GM21381 (cell line): ENCODE results near the gene WBP2NL.
"Not testable (repeated sequence)": the region's sequence is repeated elsewhere in the genome, so short reads cannot be mapped to it uniquely, and the experiment has no call there.

Experiments
- ATAC-seq: cut with Tn5 transposase; IDR thresholded peaks from one replicate; pipeline ENCODE4 v1.9.1; 2021; ENCODE audit warnings: mild to moderate bottlenecking, moderate library complexity; ENCODE audit not compliant: unreplicated experiment

WBP2NL gene

DNA sequence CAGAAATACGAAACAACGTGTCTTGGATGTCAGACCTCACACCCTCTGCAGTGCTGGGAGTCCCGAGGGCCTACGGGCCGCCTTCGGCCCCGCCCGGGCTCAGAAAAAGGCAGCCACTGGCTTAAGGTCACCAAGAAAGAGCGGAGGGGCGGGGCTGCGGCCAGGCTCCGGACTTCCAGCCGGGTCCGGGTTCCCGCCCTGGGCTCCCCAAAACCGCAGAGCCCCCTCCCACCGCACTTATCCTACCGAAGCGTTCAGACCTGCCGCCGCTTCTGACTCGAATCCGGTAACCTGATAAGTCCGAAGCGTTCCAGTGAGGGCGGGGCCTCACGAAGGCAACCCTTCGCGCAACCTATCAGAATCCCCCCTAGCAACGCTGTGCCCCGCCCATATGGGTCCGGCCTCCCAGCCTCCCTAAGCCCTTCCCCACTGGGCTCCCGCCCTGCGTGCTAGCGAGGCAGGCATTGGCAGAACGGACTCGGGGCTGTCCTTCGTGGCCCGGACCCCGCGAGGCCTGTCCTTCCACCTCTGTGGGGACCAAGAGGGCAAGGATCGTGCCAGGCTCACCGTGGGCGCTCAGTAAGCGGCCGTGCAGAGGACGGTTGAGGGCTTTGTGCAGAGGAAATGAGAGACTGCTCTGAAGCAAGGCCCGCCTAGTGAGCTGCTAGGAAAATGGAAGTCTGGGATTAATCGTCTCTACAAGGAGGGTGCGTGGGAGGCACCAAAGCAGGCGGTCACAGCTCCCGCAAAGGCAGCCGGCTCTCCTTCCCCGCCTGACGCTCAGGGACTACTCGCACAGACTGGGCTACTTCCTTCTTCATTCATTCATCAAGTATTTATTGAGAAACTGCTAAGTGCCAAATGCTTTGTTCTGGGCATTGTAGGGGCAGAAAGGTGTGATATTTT, 72.2 kb downstream of the WBP2NL start, which contains the start of gene NAGA:
Gene NAGA (minus strand): TSS at position 296 of the 906 bp plus-strand sequence. CDS start 515 bp downstream, outside the sequence.
- peak; percentile 92 for ATAC-seq

DNA sequence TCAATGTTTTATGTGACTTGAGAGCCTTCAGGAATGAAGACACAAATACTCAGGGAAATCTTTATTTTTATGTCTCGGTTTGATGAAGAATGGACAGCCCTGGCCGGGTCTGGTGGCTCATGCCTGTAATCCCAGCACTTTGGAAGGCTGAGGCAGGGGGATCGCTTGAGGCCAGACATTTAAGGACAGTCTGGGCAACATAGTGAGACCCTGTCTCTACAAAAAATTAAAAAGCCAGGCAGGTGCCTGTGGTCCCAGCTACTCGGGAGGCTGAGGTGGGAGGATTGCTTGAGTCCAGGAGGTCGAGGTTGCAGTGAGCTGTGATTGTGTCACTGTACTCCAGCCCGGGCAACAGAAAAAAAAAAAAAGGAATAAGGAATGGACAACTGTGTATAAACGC, 72.9 kb downstream of the WBP2NL start:
- not testable (repeated sequence) for ATAC-seq

DNA sequence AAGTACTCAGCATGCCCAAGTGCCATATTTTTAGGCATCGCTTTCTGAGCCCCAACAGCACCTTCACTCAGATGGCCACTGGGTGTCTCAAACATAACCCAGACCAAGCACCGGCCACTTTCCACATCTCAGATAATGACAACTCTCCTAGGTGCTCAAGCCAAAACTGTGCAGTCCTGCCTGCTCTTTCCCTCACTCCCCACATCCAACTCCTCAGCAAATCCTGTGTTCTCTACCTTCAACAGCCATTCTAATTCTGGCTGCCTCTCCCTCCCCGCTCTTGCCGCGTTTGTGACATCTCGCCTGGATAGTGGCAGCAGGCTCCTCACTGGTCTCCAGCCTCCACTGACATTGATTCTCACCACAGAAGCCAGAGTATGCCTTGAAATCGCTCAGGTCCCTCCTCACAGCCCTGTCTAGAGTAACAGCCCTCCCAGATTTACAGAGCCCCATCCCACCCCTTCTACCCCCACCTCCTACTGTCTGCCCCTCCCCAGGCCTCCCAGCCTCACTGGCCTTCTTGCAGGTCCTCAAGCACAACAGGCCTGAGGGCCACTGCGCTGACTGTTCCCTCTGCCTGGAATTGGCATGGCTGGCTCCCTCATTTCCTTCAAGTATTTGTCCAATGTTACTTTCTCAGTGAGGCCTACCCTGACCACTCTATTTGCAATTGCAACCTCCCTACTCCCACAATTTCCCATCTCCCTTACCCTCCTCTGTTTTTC, 74.2 kb downstream of the WBP2NL start:
- no peak for ATAC-seq

DNA sequence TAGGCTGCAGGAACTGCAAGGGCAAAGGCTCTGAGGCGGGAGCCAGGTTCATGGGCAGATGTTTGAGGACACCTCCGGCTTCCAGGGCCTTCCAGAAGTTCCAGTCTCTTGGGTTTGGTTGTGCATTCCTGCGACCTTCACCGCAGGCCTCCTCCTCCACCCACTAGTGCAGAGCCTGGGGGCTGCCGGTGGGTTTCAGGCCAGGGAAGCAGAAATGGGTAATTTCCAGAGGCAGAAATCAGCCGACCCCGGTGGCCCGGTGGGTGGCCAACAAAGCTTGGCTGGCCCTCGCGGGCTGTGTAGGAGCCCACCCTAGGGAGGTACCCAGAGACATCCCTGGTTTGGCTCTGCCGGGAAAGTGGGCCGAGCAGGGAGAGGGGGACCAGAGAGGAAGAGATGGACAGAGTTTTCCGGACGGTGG, 75.0 kb downstream of the WBP2NL start:
- ATAC-seq: no peak

DNA sequence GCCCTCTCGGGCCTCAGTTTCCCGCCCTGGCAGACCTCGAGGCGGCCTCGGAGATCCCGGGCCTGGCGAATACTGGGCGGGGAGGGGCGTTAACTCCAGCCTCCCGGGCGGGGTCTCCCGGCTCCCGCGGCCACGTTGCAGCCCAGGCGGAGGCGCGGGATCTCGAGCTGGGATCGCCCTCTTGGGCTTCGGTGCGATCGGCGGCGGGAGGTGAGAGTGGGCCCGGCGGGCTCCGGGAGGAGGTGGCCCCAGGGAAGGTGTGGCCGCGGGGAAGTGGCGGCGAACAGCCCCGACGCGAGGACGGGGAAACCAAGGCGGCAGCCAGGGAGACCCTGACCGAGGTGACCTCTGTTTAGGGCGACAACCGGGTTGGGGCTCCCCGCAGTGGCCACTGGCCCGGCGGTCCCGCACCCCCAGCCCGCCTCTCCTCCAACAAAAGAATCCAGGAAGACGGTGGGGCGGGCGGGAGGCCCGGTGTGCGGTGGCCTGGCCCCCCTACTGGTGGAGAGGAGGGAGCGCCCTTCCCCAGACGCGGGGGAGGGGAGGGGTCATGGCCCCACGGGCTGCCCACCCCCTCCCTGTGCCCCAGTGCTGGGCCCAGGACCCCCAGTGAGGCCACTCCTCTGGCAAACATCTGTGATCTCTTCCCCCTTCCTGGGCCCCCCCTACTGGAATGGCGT, 75.7 kb downstream of the WBP2NL start, which contains the start of gene PHETA2:
Gene PHETA2 (plus strand): TSS at position 117 of the 680 bp plus-strand sequence. CDS start 3,046 bp downstream, outside the sequence.
- no peak for ATAC-seq

DNA sequence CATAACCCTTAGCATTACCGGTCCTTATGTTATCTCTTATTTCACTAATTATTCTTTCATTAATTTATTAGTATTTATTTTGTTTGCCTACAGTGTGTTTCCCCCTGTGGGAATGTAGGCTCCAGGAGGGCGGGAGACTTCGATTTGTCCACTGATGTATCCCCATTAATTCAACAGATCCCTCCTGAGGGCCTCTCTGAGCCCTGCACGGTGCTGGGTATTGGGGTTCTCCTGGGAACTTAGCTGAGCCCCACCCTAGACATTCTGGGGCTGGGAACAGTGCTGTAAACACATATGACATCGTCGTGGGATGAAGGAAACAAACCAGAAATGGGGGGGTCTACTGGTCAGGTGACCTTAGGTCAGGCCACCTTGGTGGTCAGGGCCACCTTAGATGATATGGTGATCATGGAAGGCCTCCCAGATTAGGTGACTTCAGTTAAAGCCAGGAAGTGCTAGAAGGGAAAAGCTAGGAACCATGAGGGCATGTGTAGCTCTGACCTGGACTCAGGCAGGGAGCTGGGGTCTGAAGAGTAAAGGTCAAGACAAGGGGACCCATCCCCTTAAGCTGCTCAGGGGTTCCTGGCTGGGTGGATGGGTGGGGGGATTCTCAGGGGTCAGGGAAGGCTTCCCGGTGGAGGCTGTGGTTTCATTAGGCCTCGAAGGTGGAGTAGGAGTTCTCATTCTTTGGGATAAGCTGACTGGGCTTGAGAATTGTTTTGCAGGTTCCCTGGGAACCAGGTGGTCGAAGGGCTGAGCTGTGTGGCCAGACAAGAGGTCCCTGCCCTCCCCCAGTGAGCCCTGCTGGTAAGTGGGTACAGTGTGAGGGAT, 76.5 kb downstream of the WBP2NL start:
- ATAC-seq: no peak

DNA sequence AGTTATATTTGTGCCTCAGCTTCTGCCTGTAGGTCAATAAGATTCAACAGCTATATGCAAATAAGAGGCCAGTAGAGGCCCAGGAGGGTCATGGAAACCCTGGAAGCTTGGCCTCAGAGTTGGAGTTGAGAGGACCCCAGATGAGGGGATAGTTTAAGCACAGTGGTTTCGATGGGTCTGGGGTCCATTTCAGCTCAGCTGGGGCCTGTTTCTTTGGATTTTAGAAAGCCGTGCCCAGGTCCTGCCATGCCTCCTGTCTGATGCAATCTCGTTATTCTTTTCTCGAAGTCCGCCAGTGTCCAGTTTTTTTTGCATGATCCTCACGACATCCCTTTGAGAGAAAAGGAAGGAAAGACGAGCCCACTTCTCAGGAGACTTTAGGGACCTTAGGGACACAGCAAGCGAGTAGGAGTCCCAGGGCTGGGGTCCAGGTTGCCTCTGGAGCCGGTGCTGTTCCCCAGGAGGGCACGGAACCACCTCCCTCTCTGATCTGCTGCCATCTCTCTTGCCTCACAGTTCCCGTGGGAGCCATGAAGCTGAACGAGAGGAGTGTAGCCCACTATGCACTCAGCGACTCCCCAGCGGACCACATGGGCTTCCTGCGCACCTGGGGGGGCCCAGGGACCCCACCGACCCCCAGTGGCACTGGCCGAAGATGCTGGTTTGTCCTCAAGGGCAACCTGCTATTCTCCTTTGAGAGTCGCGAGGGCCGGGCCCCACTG, 78.3 kb downstream of the WBP2NL start:
- ATAC-seq: no peak

DNA sequence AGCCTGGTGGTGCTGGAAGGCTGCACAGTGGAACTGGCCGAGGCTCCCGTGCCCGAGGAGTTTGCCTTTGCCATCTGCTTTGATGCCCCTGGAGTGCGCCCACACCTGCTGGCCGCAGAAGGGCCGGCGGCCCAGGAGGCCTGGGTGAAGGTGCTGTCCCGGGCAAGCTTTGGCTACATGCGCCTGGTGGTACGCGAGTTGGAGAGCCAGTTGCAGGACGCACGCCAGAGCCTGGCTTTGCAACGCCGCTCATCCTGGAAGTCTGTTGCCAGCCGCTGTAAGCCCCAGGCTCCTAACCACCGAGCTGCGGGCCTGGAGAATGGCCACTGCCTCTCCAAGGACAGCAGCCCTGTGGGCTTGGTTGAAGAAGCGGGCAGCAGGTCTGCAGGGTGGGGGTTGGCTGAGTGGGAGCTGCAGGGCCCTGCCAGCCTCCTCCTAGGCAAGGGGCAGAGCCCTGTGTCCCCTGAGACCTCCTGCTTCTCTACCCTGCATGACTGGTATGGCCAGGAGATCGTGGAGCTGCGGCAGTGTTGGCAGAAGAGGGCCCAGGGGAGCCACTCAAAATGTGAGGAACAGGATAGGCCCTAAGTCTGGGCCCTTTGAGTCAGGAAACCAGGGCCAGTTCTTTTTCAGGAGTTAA, 79.0 kb downstream of the WBP2NL start:
- no peak for ATAC-seq
